Measurements from ENCODE around the gene OLFM1. TPM values are rescaled to one million over a fixed set of nuclear protein-coding genes. Genes with fewer than 3 reads are reported as not detected.
"Not testable (repeated sequence)": the region's sequence is repeated elsewhere in the genome, so short reads cannot be mapped to it uniquely, and the experiment has no call there.

Gene OLFM1
- polyA plus RNA-seq, 3 donors, result 2.6 to 4.7 (median 3.4) TPM

DNA sequence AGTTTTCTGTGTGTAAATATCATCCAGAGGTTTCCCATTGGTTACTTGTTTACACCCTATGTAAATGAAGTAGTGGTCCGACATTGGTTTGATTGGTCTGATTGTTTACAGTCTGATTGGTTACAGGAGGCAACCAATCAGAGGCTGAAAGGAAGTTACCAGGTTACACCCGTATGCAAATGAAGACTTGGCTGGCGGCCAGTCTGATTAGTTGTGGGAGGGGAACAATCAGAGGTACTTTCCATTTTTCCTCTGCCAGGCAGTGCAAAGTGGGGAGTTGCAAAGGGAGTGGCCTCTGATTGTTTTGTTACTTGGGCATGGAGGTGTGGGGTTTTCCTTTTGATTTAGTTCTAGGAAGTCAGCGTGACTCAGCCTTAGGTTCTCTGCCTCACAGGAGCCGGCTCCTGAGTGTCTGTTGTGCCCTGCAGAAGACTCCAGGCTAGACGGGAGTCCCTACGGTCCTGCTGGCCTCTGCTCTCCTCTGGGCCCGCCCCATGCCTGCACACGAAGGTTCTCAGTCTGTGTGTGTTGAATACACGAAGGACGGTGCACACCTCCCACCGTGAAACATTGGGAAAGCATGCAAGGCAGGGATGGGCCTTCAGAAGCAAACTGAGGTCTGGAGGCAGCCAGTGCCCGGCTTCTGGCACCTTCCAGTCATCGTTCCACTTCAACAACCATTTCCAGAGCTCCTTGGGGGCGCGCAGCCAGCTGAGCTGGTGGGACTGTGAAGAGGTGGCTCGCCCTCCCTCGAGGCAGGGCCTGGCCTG is 42.9 kb downstream of the OLFM1 start:
- no peak for DNase-seq

DNA sequence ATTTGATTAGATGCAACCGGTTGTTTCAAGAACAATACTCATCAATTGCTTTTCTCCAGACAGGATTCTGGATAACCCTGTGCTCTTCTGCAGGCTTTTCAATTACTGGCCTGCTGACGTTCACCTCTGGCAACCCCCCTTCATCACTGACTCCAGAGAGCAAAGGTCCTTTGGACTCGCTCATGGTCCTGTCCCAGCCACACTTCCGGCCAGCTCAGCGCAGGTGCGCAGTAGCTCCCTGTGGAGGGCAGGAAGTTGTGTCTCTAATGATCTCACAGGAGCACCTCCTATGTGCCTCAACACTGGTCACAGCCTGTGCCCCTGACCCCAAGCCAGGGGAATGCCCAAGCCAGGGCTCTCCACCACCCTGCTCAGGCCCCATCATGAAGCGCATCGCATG is 44.0 kb downstream of the OLFM1 start:
- no peak for DNase-seq

DNA sequence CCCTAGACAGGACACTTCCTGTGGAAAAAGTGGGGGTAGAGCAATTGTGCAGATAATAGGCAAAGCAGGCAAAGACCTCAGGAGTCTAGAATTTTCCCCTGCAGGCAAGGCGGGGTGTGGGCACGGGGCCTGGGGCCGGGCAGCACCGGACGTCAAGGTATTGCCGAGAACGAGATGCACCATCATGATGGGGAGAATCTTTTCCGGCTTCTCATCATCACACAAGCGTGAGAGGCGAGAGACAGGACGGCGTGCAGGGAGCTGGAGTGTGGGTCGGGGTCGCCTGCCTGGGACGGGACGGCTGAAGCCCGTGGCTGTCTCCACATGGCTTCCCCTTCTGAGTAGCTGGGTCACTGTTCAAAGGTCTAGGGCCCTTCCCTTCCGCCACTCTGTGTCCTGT is 44.5 kb downstream of the OLFM1 start:
- DNase-seq, result no peak

DNA sequence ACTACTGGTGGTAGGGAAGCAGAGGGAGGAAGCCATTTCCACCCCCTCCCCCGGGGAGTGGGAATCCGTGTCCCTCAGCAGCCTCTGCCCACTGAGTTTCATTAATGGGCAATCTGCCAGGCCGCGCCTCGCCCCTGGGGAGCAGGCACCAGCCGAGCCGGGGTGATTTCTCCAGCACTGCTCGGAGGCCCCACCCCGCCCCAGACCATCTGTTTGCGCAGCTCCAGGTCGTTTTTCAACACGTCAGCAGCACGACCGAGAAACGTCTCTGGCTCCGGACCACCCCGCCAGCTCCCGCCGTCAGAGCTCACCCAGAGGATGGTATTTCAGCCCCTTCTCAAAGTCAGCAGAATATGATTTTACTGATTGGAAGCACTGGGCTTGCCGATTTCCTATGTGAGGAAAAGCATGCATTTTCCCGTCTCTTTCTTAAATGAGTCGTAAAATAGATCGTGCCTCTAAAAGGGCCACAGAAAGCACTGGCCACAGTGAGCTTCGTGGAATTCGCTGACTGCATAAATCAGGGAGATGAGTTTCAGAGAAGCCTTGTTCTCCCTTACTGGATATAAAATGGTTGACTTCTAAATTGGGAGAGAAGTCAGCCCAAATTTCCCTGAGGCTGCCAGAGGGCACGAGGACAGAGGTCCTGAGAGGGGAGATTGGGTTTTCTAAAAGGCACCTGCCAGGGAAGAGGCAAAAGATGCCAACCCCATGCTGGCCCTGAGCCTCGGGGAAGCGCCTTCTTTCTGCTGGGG is 47.0 kb downstream of the OLFM1 start:
- DNase-seq, result no peak

DNA sequence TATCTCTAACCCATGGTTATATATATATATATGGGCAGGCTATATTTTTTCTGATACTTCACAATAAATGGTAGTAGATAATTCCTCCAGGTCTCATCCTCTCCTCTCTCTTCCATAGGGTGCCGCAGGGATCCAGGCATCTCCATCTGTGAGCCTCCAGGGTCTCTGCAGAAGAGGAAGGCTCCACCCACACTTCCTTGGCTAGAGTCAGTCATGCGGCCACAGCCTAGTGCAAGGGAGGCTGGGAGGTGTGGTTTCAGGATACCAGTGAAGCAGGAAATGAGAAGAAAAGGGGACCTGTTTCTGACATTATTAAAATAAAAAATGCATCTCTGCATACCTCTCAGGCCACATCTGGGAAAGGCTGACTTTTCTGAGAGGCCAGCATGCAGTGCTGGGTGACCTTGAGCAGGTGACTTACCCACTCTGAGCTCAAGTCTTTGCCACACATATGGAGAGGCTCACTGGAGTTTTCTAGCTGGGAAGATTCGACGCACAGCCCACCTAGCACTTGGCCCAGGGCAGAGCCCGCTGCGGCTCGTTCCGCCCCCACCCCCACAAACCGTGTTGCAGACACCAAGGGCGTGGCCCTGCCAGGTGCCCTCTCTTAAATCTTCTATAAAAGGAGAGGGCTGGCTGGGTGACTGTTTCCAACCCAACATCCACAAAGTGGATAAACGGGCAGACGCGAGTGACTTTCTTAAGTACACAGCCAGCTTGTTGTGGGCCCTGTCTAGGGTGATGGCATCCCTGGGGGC is 47.9 kb downstream of the OLFM1 start:
- no peak for DNase-seq

DNA sequence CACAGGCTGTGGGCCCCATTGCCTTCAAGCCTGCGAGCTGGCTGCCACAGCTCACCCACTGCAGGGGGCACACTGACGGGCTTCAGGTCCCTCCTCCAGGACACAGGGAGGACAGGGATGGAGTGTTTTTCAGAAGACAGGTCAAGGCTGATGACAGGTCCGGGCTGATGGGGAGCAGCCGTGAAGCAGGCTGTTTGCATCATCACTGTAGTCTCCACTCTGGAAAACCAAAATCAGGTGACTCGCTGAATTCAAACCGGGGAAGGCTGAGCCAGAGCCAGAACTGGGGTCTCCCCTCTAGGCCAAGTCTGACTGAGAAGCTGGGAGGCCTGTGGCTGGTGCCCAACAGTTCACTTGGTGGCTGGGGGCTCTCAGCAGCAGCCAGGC is 48.5 kb downstream of the OLFM1 start:
- DNase-seq, result no peak

DNA sequence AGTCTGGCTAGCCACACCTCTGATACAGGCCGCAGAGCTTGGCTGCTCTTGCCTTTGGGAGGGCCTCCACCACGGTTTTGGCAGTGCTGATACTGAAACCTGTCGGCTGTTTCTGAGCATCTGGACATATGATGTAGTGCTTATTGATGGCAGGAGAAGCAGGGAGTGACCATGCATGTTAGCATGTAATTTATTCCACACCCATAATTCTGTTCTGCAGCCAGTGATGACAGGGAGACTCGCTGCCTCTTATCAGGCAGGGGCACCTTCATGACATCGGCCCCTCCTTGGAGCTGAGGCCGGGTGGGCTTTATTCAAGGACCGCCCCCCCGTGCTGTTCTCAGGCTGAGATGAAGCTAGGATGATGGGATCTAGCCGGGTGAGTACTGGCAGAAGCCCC is 49.0 kb downstream of the OLFM1 start:
- DNase-seq, result no peak

DNA sequence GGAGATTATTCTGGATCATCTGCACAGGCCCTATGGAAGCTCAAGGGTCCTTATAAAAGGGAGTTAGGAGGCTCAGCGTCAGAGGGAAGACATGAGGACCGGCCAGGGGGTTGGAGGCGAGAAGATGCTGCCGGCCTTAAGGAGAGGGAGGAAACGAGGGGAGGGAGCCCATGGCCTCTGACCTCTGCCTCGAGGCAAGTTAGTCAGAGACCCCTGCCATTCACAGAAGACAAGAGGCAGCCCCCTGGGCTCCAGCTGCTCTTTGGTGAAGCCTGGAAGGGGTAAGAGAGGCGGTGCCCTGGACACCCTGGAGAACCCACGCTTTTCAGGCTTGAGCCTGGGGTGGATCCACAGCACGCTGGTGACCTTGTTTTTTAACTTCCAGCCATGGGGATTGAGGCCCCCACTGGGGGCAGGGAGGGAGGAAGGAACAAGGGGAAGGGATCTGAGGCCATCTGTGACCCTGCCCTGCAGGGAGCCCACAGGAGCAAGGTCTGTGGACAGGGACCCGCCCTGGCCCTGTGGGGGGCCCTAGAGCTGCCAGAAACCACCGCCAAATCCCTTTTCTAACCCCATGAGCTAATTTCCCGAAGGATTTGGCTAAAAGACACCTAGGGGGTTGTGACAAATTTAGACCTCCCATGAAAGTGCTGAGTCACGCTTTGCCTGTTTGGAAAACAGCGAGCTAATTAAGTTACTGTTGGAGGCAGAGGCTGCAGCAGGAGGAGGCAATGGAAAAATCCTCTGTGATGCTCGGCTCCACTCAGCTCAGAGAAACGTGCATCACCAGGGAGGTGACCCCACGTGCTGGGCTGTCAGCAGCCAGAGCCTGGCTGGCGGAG is 49.7 kb downstream of the OLFM1 start:
- no peak for DNase-seq

DNA sequence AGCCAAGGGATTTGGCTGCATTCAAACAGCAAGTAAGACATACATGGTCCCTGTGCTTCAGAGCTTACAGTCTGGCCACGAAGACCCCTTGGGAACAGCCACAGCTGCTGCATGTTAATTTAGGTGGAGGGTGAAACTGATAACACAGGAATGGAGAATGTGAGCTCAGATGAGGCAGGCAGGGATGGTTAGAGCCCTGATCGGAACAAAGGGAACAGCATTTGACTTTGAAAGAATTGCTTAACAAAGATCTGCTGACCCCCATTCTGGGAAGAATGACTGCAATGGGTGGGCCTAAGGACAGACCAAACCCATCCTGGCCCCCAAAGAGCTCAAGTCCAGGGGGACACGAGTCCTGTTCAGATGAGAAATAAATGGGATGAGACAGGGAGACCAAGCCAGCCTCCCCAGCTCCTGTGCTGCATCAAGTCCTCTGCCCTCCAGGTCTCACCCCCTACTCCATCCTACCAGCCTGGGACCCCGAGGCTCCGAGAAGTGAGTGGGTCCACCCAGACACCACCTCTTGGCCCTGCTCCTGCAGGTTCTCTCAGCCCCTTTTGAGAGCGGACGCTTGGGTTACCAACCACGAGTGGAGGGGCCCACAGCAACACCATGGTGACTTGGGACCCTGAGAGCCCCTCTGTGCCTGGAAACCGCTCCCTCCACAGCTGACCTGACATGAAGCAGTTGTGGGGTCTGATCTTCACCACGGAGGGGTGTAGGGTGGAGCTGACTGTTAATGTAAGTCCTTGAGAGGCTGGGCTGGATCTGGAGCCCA is 50.8 kb downstream of the OLFM1 start:
- no peak for DNase-seq

DNA sequence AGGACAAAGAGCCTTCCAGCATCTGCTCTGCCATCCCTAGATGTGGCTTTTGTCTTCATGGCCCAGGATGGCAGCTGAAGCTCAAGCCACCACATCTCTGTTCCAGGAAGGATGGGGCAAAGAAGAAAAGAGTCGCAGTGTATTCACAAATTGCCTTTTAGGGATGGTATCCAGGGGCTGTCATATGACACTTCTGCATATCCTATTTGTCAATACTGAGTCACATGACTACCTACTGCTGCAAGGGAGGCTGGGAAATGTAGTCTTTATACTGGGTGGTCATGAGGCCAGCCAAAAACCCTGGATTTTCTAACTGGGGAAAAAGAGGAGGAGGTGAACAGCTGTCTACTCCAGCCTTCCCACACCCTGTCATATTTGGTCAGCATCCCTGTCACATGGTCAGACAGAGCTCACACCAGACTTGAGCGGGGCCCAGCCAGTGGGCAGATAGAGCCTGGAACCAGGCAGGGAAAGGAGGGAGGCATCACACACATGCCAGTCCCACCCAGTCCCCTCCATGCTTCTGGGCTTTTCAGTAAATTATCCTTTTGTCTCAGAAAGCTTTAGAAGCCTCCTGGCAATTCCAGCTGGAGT is 52.0 kb downstream of the OLFM1 start:
- DNase-seq, result no peak

DNA sequence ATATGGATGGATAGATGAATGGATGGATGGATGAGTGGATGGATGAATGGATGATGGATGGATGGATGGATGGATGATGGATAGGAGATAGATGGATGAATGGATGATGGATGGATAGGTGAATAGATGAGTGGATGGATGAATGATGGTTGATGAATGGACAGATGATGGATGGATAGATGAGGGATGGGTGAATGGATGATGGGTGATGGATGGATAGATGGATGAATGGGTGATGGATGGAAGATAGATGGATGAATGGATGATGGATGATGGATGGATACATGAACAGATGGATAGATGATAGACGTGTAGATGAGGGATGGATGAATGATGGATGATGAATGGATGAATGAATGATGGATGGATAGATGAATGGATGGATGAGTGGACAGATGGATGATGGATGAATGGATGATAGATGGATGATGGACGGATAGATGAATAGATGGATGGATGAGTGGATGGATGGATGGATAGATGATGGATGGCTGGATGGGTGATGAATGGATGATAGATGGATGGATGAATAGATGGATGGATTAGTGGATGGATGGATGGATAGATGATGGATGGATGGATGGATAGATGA is 53.8 kb downstream of the OLFM1 start:
- no peak for DNase-seq

DNA sequence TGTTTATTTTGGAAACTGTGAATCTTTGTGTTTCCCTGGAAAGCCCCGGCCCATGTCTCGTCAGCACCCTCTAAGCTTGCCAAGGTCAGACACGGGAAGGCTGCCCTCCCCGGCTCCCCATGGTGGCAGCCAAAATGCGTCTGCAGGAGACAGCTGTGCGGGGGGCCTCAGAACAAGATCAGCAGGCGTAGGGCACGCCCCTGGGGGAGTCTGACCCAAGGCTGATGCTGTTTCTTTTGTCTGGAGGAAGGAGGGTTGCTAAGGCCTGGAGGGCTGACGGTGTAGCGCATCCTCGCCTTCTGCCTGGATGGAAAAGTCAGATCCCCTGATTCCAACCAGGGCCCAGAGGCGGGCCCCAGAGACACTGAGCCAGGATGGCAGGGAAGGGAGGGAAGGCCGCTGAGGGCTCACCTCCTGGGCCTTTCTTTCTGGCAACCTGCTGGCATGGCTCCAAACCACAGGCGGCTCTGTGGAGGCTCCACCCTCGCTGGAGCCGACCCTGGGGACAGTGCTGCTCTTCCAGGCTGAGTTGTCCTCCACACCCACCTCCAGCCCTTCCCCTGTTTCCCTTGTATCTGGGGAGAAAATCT is 57.2 kb downstream of the OLFM1 start:
- DNase-seq, result no peak

DNA sequence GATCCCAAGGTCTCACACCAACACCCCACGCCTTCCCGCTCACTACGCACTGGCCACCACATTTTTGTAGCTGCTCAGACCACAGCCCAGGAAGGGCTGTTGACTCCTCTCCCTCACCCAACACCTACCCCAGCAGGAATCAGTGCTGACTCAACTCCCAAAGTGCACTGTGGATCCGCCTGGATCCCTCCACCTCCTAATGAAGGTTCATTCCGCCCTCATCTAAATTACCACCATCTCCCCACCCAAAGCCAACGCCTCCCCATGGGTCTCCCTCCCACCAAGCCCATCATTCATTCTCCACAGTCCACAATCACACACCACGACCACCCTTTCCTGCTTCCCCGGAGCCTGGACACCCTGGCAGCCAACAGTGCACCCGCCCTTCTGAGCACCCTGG is 57.8 kb downstream of the OLFM1 start:
- no peak for DNase-seq

DNA sequence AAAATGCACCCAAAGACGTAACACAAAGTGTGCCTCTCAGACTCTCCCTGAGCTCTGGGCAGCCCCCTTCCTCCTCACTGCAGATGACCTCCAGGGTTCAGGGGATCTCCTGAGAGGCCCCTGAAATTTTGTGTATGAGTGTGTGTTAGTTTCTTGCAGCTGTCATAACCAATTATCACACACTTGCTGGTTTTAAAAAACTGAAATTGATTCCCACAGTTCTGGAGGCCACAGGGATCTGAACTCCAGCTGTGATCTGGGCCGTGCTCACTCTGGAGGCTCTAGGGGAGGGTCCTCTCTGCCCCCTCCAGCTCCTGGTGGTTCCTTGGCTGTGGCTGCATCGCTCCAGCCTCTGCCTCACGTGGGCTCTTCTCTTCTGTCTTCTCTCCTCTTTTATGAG is 58.8 kb downstream of the OLFM1 start:
- no peak for DNase-seq

DNA sequence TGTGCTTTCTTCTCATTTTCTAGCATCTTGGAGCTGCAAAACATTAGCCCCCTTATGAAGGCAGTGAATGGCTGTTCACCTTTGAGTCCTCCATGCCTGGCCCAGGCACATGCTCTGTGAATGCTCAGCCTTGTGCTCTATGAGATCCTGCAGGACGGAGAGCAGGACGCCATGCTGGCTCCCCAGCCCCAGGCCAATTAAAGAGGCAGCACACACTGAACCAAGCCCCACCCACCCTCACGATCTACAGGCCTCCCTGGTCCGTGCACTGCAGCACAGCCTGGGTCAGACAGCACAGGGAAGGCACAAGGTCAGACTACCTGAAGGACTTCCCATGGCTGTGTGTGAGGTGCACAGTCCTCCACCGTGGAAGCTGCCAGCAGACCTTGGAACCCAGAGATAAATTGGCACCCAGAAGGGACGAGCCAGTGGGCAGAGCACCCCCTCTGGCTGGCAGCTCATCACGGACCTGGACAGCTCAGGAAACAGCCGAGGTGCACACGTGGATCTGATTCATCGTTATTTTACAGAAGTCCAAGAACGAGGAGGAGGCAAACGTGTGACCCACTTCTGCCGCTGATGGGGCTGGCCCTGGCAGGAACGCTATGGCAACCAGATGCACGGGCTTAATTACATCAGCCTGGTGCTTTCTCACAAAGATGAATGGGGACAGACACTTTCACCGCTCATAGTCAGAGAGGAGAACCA is 59.5 kb downstream of the OLFM1 start:
- no peak for DNase-seq

DNA sequence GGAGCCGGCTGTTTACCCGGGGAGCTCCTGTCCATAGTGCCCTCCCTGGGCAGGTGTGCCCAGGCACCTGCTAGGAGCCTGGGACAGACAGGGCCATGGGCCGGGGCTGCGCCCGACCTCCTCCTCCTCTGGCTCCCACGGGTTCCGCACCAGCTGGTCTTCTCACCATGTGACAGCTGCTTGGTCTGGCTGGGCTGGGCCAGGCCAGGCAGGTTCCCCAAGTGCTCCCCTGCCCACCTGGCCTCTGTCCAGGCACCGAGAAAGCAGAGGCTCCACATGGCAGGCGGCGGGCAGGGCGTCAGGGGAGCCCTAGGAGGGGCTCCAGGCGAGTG is 60.0 kb downstream of the OLFM1 start:
- DNase-seq, result no peak

DNA sequence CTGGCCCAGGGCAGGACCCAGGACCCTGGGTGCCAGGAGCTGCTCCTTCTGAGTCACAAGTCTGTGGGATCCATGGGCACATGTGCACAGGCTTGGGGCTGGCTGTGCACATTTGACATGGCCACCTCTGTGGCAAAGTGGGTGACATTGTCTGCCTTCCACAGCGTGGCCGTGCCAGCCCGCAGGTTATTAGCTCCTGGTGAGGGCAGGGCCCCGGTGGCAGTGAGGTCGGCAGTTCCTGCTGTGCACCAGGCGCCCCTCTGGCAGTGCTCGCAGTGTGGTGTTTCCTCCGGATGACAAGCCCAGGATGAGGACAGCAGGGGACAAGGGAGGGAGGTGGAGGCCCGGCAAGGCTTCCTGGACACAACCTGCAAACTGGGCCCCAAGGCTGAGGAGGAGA is 60.5 kb downstream of the OLFM1 start:
- no peak for DNase-seq

DNA sequence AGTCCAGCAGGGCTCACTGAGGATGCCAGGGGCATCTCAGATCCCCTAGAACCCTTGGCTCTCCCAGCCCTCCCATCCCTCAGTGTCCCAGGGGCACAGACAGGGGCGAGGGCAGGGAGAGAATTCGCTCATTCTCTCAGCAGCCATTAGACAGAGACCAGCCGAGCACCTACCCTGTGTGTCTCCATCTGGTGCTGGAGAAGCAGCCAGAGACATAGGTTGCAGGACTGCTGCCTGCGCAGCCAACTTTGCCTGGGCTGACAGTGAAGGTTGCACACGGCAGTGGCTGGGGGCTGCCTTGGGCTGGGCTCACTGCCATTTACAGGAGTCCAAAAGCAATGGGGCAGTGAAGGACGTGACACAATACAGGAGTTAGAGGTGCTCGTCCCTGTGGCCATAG is 60.9 kb downstream of the OLFM1 start:
- no peak for DNase-seq

DNA sequence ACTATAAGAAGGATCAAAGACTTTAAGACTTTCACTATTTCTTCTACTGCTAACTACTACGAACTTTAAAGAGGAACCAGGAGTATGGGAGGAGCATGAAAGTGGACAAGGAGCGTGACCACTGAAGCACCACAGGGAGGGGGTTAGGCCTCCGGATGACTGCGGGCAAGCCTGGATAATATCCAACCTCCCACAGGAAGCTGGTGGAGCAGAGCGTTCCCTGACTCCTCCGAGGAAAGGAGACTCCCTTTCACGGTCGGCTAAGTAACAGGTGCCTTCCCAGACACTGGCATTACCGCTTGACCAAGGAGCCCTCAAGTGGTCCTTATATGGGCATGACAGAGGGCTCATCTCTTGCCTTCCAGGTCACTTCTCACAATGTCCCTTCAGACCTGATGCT is 62.4 kb downstream of the OLFM1 start:
- not testable (repeated sequence) for DNase-seq

Measured in renal pelvis (tissue), 4 donors.